OCI-M2 (cell line): ENCODE results near the gene NUP62CL.
"Not testable (repeated sequence)": the region's sequence is repeated elsewhere in the genome, so short reads cannot be mapped to it uniquely, and the experiment has no call there.

Source experiments
- DNase-seq: peaks from one replicate; lab custom pipeline; 2025; ENCODE audit not compliant: unreplicated experiment; lab: John Stamatoyannopoulos, UW

NUP62CL gene, protein sequence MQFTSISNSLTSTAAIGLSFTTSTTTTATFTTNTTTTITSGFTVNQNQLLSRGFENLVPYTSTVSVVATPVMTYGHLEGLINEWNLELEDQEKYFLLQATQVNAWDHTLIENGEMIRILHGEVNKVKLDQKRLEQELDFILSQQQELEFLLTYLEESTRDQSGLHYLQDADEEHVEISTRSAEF

GRCh38 chrX:107205770-107206696 is at the start of gene NUP62CL, which contains the start of gene DNAAF6:
Gene NUP62CL (minus strand): TSS chrX:107206433. CDS start chrX:107175146, 31,287 bp downstream.
Gene DNAAF6 (plus strand): TSS chrX:107206611. CDS start chrX:107212876, 6,265 bp downstream.
- DNase-seq: no peak

DNA sequence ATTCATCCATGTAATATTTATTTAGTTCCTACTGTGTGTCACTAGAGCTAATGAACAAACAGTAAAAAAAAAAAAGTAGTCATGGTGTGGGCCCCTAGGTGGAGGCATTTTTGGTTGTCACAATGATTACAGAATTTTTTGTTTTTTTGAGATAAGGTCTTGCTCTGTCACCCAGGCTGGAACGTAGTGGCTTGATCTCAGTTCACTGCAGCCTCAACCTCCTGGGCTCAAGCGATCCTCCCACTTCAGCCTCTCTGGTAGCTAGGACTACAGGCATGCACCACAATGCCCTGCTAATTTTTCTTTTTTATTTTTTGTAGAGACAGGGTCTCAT is 22.2 kb upstream of the NUP62CL start:
- DNase-seq: no peak

- DNase-seq: no peak
Observed at GRCh38 chrX:107227780-107228485, 21.7 kb upstream of the NUP62CL start.

- DNase-seq: no peak
Observed at GRCh38 chrX:107226757-107227156, 20.5 kb upstream of the NUP62CL start.

- DNase-seq: no peak
Observed at GRCh38 chrX:107213477-107213876, 7.2 kb upstream of the NUP62CL start.

DNA sequence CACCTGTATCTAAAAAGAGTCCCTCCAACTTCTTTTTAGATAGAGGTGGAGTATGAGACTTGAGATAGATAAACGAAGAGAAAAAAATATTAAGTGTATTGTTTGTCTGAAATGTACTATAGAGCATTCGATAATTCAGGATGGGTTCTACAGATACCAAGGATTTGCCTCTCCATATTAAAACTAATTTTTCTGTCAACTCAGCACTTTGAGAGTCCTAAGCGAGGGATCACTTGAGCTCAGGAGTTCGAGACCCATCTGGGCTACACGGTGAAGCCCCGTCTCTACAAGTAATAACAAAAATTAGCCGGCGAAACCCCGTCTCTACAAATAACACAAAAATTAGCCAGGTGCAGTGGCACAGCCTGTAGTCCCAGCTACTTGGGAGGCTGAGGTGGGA is 1.7 kb upstream of the NUP62CL start:
- DNase-seq: no peak

DNA sequence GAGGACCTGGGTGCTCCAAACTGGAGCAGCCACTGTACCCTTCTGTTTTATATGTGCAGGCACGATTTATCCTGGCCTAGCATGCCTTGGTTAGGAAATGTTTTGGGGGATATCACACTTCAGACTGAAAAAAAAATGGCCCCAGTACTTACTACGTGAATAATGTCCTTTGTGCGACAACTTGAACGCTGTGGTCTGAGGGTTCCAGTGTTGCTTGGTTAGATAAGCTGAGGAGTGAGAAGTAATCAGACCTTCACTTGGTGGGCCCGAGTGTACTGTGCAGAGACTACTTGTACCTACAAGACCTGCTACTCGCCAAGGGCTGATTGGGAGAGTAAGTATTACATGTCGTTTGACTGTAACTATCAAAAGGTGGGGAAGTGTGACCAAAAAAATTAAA is 856 bp upstream of the NUP62CL start:
- DNase-seq: no peak

DNA sequence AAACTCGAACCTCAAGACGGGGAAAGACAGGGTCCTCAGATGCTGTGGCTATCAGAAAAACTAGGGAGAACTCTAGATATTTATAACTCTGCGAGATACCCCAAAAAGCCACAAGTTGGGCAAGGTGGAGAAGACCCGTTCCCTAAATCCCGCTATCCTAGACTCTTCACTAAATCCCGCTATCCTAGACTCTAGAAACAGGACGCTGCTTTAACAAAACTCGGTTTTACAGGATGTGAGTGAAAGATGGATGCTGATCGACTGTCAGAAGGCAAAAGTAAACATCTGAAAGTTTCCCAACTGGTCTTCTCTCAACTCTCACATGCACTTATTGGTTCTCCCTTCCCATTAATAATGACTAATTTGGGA is 448 bp upstream of the NUP62CL start:
- no peak for DNase-seq

DNA sequence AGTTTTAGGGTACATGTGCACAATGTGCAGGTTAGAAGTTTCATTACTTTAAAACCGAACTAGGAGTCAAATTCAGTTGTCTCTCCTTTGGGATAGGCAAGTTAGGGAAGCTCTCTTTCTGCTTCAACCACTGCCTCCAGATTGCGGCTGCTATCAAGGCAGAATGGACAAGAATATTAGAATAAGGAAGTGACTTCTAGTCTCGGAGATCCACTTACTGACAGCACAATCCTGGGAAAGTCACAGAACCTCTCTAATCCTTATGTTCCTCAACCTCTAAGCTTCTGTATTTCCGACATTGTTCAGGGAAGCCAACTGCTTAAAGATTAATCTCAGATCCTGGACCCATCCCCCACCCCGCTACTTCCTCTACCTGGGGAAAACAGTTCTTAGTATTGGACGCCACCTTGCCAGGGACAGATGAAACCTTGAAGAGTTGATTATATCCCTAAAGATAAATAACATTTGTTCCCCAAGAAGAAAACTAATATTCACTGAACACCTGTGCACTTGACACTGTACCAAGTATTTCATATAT is 2.1 kb downstream of the NUP62CL start:
- DNase-seq: no peak

DNA sequence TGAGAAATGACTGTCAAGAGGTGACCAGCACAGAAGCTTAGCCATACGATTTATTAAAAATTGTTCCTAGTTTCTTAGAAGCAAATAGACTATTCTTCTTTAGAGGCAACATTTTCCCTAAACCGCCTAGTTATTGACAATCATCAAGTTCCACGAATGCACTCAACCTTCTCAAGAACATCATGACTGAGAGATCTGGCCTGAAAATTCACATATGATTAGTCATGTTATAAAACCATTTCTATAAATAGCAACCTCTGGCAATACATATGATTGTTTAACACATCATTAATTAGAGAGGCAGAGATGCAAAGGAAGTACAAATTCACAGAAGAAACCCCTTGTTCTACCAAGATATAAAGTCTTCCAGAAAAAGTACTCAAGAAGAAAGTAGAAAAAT is 6.7 kb downstream of the NUP62CL start:
- no peak for DNase-seq

DNA sequence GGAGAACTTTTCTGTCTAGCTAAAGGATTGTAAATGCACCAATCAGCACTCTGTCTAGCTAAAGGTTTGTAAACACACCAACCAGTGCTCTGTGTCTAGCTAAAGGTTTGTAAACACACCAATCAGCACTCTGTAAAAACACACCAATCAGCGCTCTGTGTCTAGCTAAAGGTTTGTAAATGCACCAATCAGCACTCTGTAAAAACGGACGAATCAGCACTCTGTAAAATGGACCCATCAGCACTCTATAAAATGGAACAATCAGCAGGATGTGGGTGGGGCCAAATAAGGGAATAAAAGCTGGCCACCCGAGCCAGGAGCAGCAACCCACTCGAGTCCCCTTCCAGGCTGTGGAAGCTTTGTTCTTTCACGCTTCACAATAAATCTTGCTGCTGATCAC is 8.2 kb downstream of the NUP62CL start:
- not testable (repeated sequence) for DNase-seq

DNA sequence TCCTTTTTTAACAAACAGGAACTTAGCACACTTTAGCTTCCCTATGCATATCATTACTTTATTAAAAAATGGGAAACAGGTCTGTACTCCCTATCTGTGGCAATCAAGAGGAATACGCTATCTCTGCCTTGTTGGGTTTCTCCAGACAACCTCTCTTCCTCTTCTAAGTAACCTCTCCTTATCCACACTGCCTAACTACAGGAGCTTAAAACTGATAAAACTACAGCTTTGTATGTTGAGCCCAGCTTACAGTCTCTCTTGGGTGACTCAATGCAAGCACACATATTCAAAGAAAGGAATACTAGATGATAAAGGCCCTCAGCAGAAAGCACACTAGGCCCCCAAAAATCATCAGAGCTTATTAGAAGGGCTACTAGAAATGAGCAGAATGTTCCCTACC is 8.9 kb downstream of the NUP62CL start:
- no peak for DNase-seq

- DNase-seq: no peak
Observed at GRCh38 chrX:107171369-107172102, 34.7 kb downstream of the NUP62CL start.

DNA sequence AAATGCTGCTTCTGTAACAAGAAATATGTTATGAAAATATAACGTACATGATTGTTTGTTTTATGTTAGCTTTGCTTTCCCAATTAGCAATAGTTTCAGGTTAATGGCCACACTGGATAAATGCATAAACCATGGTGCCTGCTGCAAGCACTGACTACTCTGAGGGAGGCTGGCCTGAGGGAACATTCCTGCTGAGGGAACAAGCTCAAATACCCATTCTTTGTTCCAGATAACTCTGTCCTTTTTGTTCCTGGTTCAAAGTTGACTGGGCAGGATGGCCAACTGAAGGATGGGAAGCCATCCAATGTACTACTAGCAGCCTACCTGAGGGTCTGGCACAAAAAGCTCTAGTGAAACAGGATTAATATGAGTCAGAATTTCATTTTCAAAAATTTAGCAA is 37.5 kb downstream of the NUP62CL start:
- DNase-seq: no peak

GRCh38 chrX:107168257-107168656 is 38.0 kb downstream of the NUP62CL start:
- no peak for DNase-seq

GRCh38 chrX:107167163-107167921 is 38.9 kb downstream of the NUP62CL start:
- no peak for DNase-seq

GRCh38 chrX:107157618-107158017 is 48.6 kb downstream of the NUP62CL start:
- DNase-seq: not testable (repeated sequence)

GRCh38 chrX:107155621-107156430 is 50.4 kb downstream of the NUP62CL start:
- DNase-seq: not testable (repeated sequence)
